Neutrophil (primary cell): ENCODE data around the gene ACP4.

Experiments
- H3K27ac ChIP-seq: fragments of 200-600 bp; sonication (generic); 2 replicates; pipeline ENCODE4 v1.5.1; 2016; ENCODE audit warnings: mild to moderate bottlenecking, moderate library complexity
- H3K27me3 ChIP-seq: fragments of 200-600 bp; sonication (generic); 2 replicates; pipeline ENCODE4 v1.6.0; 2016; ENCODE audit warnings: mild to moderate bottlenecking
- H3K36me3 ChIP-seq: fragments of 200-600 bp; sonication (generic); 2 replicates; pipeline ENCODE4 v1.5.1; 2017
- H3K4me1 ChIP-seq, 2 experiments: fragments of 200-600 bp in 1 of 2; sonication (generic) in 1 of 2; 1 replicate in 1 of 2; 2 replicates in 1 of 2; pipeline versions ENCODE4 v1.5.1 to v1.6.1; 2013 to 2016; ENCODE audit warnings: low read depth in 1 of 2, low read length in 1 of 2, mild to moderate bottlenecking in 1 of 2, moderate library complexity in 1 of 2; ENCODE audit not compliant: control insufficient read depth in 1 of 2, insufficient read depth in 1 of 2
- H3K4me3 ChIP-seq, 2 experiments: fragments of 200-600 bp in 1 of 2; sonication (generic) in 1 of 2; 1 replicate in 1 of 2; 2 replicates in 1 of 2; pipeline ENCODE4 v1.5.1; 2013 to 2016; ENCODE audit warnings: low read depth in 1 of 2, low read length in 1 of 2, mild to moderate bottlenecking in 1 of 2, moderate library complexity in 1 of 2
- H3K9me3 ChIP-seq: fragments of 200-600 bp; sonication (generic); 2 replicates; pipeline ENCODE4 v1.5.1; 2016
- TF ChIP-seq, protein P1 (sequence below): fragments of 200-600 bp; sonication (generic); IDR thresholded peaks from 2 replicates; pipeline ENCODE4 v1.5.1; 2016; ENCODE audit warnings: antibody characterized with exemption

ACP4 gene

DNA sequence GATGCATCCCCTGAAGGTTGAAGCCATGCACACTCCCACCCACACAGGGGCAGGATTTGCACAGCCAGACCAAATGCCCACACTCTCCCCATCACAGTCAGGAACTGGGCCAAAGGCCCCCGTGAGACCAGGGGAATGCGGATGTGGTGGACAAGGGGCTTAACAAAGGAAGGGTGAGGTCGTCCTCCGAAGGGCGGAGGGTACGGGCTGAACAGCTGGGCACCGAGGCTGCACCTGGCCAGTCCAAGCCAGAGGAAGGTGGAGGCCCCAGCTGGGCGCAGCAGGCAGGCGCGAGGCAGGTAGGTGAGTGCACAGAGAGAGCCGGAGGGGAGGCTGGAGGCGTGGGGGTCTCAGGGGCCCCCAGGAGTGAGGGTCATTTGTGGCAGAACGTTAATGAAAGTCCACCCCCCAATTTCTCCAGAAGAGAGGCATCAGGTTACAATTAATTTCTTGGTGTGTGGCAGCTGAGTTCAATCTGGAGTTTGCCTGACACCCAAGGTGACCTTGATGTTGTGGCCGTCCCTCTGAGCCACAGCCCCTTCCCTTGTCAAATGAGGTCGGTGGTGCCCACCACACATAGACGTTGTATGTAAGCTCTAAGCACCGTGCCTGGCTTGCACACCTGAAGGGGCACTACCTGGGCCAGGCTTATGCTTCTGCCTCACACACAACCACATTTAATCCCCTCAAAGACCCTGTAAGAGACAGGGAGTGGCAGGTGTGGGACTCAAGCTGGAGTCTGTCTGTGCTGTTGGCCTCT lies 40.2 kb downstream of the ACP4 start:
- no peak overlapping the region for H3K27ac ChIP-seq
- no peaks in the 10 kb centered on the region for H3K4me1 ChIP-seq
- H3K9me3 ChIP-seq: no peaks in the 10 kb centered on the region
- TF ChIP-seq, protein P1, sequence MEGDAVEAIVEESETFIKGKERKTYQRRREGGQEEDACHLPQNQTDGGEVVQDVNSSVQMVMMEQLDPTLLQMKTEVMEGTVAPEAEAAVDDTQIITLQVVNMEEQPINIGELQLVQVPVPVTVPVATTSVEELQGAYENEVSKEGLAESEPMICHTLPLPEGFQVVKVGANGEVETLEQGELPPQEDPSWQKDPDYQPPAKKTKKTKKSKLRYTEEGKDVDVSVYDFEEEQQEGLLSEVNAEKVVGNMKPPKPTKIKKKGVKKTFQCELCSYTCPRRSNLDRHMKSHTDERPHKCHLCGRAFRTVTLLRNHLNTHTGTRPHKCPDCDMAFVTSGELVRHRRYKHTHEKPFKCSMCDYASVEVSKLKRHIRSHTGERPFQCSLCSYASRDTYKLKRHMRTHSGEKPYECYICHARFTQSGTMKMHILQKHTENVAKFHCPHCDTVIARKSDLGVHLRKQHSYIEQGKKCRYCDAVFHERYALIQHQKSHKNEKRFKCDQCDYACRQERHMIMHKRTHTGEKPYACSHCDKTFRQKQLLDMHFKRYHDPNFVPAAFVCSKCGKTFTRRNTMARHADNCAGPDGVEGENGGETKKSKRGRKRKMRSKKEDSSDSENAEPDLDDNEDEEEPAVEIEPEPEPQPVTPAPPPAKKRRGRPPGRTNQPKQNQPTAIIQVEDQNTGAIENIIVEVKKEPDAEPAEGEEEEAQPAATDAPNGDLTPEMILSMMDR: no peak
- H3K36me3 ChIP-seq: no peaks in the 10 kb centered on the region
- peaks cover 60% of the 10 kb centered on the region for H3K27me3 ChIP-seq
- no peak overlapping the region for H3K4me3 ChIP-seq

DNA sequence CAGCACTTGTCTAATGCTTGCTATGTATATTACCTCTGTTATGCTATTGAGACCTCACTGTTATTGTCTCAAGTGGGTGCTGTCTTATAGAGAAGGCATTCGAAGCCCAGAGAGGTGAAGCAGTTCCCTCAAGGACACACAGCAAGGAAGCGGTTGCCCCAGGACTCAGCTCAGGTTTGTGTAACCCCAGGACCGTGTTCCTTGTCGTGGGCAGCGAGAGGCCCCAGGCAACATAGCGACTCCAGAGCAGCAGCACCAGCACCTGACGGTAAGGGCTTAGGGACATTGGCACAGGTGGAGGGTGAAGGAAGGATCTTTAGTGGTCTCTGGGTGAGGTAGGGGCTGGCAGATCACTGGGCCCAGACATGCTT lies 40.8 kb downstream of the ACP4 start:
- H3K4me3 ChIP-seq: no peak overlapping the region
- peaks cover 66% of the 10 kb centered on the region for H3K27me3 ChIP-seq
- no peaks in the 10 kb centered on the region for H3K9me3 ChIP-seq
- TF ChIP-seq, protein P1: no peak
- peaks cover 3 to 4% of the 10 kb centered on the region in 2 experiments for H3K4me1 ChIP-seq
- no peak overlapping the region for H3K27ac ChIP-seq
- no peaks in the 10 kb centered on the region for H3K36me3 ChIP-seq

DNA sequence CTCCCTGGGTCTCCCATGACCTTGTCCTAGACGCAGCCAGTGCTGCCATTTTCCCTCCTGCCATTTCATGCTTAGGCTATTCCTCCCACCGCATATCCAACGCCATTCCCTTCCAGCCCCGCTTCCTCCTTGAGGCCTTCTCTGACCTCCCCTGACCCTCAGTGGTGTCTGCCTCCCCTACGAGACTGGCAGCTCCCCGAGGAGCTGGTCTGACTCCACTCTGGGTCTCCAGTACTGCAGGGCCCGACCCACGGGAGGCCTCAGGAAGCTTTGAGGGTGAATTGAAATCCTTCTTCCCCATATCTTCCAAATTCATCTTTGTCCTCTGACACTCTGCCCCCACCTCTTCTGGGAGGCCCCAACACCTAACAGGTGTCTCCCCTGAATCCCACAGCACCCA lies 42.5 kb downstream of the ACP4 start:
- Histone ChIP-seq H3K4me3 (no peak overlapping the region), H3K9me3 (no peaks in the 10 kb centered on the region), H3K4me1 (peaks cover 4 to 5% of the 10 kb centered on the region in 2 experiments), H3K27me3 (peaks cover 71% of the 10 kb centered on the region), H3K36me3 (no peaks in the 10 kb centered on the region), H3K27ac (no peak overlapping the region)
- TF ChIP-seq, protein P1: no peak

DNA sequence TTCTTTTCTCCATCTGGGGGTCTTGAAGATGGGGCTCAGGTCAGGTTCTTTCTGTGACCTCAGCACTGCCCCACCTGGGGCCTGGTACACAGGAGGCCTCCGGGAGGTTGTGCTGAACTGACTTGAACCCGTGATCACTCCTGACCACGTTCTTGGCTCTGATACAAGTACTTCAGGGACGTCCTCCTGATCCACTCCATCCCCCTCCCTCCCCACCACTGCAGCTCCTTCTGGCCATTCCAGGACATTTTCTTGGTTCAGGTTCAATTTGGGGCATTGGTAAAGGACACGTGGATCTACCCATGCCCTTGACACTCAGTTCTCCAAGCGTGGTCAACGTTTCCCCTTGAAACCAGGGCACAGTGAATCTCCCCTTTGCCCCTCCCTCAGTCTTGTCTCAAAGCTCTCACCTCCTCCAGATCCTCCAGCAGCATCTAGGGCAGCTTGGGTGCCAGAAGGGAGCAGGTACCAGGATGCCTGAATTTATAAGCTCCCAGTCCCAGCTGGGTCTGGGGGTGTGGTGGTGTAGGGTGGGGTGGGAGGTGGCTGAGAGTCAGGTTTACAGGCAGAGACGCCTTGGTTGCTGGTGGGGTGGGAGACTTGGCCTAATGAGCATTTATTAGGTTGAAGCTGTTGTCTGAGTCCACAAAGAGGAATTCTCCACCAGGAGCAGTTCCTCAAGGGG lies 43.0 kb downstream of the ACP4 start, which contains the start of gene KLK15:
Gene KLK15, minus strand, starts transcription at position 458 of the 685 bp plus-strand sequence. CDS start 2,082 bp downstream, outside the sequence.
- Histone ChIP-seq H3K4me3 (no peak within 1 kb of the TSS), H3K9me3 (no peaks in the 10 kb centered on the region), H3K36me3 (no peaks in the 10 kb centered on the region), H3K27ac (no peak within 1 kb of the TSS), H3K27me3 (peaks cover 76% of the 10 kb centered on the region), H3K4me1 (peaks cover 4 to 5% of the 10 kb centered on the region in 2 experiments)
- TF ChIP-seq, protein P1: no peak

DNA sequence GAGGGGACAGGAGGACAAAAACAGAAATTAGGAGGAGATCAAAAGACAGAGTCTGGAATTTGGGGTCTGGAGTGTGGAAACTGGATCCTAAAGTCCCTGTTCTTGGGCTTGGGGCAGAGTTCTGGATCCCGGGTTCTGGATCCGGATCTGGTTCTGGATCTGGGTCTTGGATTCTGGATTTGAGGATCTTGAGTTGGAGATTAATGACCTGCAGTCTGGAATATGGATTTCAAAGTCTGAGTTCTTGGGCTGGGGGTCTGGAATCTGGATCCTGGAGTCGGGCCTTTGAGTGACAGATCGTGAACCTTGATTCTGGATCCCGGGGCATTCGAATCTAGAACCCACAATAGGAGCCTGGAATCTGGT lies 43.6 kb downstream of the ACP4 start:
- H3K36me3 ChIP-seq: no peaks in the 10 kb centered on the region
- TF ChIP-seq, protein P1: no peak
- no peak overlapping the region for H3K4me3 ChIP-seq
- H3K27me3 ChIP-seq: peaks cover 81% of the 10 kb centered on the region
- no peak overlapping the region for H3K27ac ChIP-seq
- H3K9me3 ChIP-seq: no peaks in the 10 kb centered on the region
- peaks cover 4 to 5% of the 10 kb centered on the region in 2 experiments for H3K4me1 ChIP-seq
